PC-3 (cell line): ENCODE results near the gene KCNQ1OT1. TPM values are rescaled to one million over a fixed set of nuclear protein-coding genes. Genes with fewer than 3 reads are reported as not detected.

ENCODE experiments used
- ATAC-seq: fragments of 200-7000 bp; cut with Tn5 transposase; 2 replicates; pipeline ENCODE4 v1.9.1; 2020; ENCODE audit warnings: mild to moderate bottlenecking, moderate library complexity
- BruUV-seq: library from RNA; stranded (reverse); fragments of 400-500 nt; replicated peaks from 2 replicates; lab custom pipeline; 2021; lab: Mats Ljungman, UMichigan
- CTCF ChIA-PET: fragments of 300-600 bp; sonication (Branson Sonifier 250); formaldehyde crosslinking; loops from one replicate; lab custom pipeline; 2022; ENCODE audit warnings: antibody characterized with exemption; lab: Charles Lee
- POLR2A ChIA-PET: fragments of 300-600 bp; sonication (Branson Sonifier 250); formaldehyde crosslinking; loops from one replicate; lab custom pipeline; 2022; ENCODE audit warnings: antibody characterized with exemption; ENCODE audit not compliant: unreplicated experiment; lab: Charles Lee
- DNase-seq: peaks from one replicate; pipeline ENCODE4 v3.0.0-alpha.2; 2015
- H2AFZ ChIP-seq: fragments of 300-600 bp; sonication (generic); 2 replicates; pipeline ENCODE4 v1.6.0; 2016; ENCODE audit warnings: antibody characterized with exemption, low read length
- H3F3A ChIP-seq: fragments of 300-600 bp; sonication (generic); one replicate; pipeline ENCODE4 v1.6.0; 2017; ENCODE audit warnings: antibody characterized with exemption, low read length, control low read depth, mild to moderate bottlenecking; ENCODE audit not compliant: unreplicated experiment
- H3K27ac ChIP-seq: fragments of 300-600 bp; sonication (generic); 2 replicates; pipeline ENCODE4 v1.5.1; 2016; ENCODE audit warnings: mild to moderate bottlenecking, low read length
- H3K27me3 ChIP-seq: fragments of 300-600 bp; sonication (generic); 2 replicates; pipeline ENCODE4 v1.6.1; 2016; ENCODE audit warnings: low read length, mixed read lengths
- H3K36me3 ChIP-seq: fragments of 300-600 bp; sonication (generic); 2 replicates; pipeline ENCODE4 v1.6.1; 2016; ENCODE audit warnings: low read depth, mixed run types, low read length, mixed read lengths
- H3K4me1 ChIP-seq: fragments of 300-600 bp; sonication (generic); 2 replicates; pipeline ENCODE4 v1.5.1; 2016; ENCODE audit warnings: low read length; ENCODE audit not compliant: insufficient read depth
- H3K4me2 ChIP-seq: fragments of 300-600 bp; sonication (generic); 2 replicates; pipeline ENCODE4 v1.6.0; 2016; ENCODE audit warnings: low read length
- H3K4me3 ChIP-seq: fragments of 300-600 bp; sonication (generic); 2 replicates; pipeline ENCODE4 v1.5.1; 2016; ENCODE audit warnings: mild to moderate bottlenecking, low read length, mixed read lengths
- H3K79me2 ChIP-seq: fragments of 300-600 bp; sonication (generic); 2 replicates; pipeline ENCODE4 v1.6.1; 2017; ENCODE audit warnings: low read length, mixed read lengths
- H3K9ac ChIP-seq: fragments of 300-600 bp; sonication (generic); 2 replicates; pipeline ENCODE4 v1.6.0; 2016; ENCODE audit warnings: mild to moderate bottlenecking, low read length
- H3K9me2 ChIP-seq: fragments of 300-600 bp; sonication (generic); replicated peaks from 2 replicates; pipeline ENCODE4 v1.6.1; 2016; ENCODE audit warnings: mixed run types, low read length, mixed read lengths
- H3K9me3 ChIP-seq: fragments of 300-600 bp; sonication (generic); 2 replicates; pipeline ENCODE4 v1.6.1; 2016; ENCODE audit warnings: low read length, mixed read lengths
- H4K20me1 ChIP-seq: fragments of 300-600 bp; sonication (generic); 2 replicates; pipeline ENCODE4 v1.6.1; 2016; ENCODE audit warnings: low read length, mixed read lengths
- CTCF ChIP-seq: fragments of 300-600 bp; sonication (generic); conservative IDR thresholded peaks from 2 replicates; pipeline ENCODE4 v1.5.1; 2017; ENCODE audit warnings: antibody characterized with exemption, low read depth, mild to moderate bottlenecking, low read length
- EZH2 ChIP-seq: fragments of 300-600 bp; sonication (generic); IDR thresholded peaks from one replicate; pipeline ENCODE4 v1.6.1; 2017; ENCODE audit warnings: antibody characterized with exemption, mild to moderate bottlenecking, low read length; ENCODE audit not compliant: unreplicated experiment
- EZH2phosphoT487 ChIP-seq: fragments of 300-600 bp; sonication (generic); IDR thresholded peaks from 2 replicates; pipeline ENCODE4 v1.6.1; 2018; ENCODE audit warnings: mild to moderate bottlenecking, antibody characterized with exemption, low read length, borderline replicate concordance
- intact Hi-C: fragments of 100-400 bp; cut with micrococcal nuclease; formaldehyde crosslinking; loops from 2 replicates; pipeline ENCODE4 v1.9.0; 2023
- total RNA-seq: library from RNA; depleted of rRNA; stranded (reverse); fragments of >200 nt; gene quantifications from 2 replicates; pipeline ENCODE4 v1.2.3, GENCODE V29; 2014

Gene KCNQ1OT1
- total RNA-seq, 1 experiment from 2014 or later, result 1.5 TPM

DNA sequence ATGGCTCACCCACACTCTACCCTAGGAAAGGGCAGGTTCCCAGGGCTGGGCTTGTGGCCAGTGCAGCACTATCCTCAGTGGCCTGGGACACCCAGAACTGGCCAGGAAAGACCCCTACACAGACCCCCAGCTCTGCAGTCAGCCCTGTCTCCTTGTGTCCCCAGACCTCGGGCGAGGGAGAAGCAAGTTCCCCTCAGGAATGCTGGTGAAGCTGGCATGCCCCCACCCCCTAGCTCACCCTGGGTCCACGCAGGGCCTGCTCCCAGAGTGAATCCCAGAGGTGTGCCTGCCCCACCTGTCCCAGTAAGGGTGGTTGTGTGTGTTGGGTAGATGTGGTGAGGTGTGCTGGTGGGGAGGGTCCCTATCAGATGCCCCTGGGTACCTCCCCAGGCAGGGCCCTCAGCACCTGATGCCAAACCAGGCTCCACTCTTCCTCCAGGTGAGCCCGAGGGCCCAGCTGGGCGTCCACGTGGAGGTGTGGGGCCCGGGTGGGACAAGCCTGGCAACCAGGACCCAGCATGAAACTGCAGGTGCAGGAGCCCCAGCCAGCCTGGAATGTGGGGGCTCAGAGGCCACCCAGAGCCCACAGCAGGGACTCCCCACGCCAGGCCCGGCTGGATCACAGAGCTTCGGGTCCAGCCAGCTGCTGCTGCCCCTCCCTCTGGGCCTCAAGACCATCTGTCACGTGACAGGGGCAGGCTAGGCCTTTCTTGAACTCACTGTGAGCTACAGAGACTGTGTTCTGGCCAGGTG is 48.4 kb upstream of the KCNQ1OT1 start:
- Histone ChIP-seq H3K4me2 (no peak overlapping the region), H2AFZ (no peak overlapping the region), H3K9me2 (no peaks in the 10 kb centered on the region), H4K20me1 (no peaks in the 10 kb centered on the region), H3F3A (no peaks in the 10 kb centered on the region), H3K27ac (no peak overlapping the region), H3K4me3 (no peak overlapping the region), H3K9me3 (no peaks in the 10 kb centered on the region), H3K36me3 (no peaks in the 10 kb centered on the region), H3K27me3 (no peaks in the 10 kb centered on the region), H3K4me1 (no peaks in the 10 kb centered on the region), H3K9ac (no peak overlapping the region), H3K79me2 (no peaks in the 10 kb centered on the region)
- intact Hi-C loops, result no loop called here
- no TSS peak for BruUV-seq
- TF ChIP-seq EZH2, result no peak
- no peak for TF ChIP-seq EZH2phosphoT487
- no peak for TF ChIP-seq CTCF
- ChIA-PET POLR2A (no interaction called here), CTCF (no interaction called here)
- no peak for ATAC-seq
- no peak for DNase-seq

DNA sequence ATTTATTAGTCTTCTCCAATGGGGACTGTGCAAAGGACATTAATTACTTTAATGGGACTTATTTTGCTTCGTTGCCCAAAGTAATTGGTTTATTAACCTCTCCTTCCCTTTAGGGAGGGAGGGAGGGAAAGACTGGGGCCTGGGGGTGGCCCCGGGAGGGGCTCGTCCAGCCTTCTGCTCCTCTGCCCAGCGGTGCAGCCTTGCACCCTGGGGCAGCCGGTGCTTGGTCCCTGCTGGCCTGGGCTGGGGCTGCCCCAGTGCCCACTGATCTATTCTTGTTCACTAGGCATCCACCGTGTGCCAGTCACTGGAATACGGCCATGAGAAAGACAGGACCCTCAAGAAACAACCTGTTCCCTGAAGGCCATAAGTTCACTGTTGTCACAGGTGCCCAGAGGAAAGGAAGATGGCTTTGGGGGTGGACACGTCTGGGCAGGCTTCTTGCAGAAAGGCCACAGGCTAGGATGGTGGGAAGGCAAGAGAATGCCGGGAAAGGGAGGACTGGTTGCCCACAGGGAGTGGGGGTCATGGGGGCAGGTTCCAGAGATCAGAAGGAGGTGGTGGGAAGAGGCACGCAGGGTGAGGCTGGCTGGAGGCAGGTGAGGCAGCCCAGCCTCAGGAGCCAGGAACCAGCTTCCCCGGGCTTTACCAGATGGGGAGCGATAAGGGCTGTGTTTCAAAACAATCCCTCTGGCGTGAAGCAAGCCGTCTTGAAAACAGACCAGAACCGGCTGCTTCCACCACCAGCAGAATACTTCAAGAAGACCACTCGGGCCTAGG is 47.6 kb upstream of the KCNQ1OT1 start:
- ChIA-PET POLR2A (no interaction called here), CTCF (no interaction called here)
- Histone ChIP-seq H3K4me3 (no peak overlapping the region), H3K79me2 (no peaks in the 10 kb centered on the region), H3K4me2 (no peak overlapping the region), H2AFZ (no peak overlapping the region), H3K36me3 (no peaks in the 10 kb centered on the region), H3K27me3 (no peaks in the 10 kb centered on the region), H3F3A (no peaks in the 10 kb centered on the region), H3K27ac (no peak overlapping the region), H3K9ac (no peak overlapping the region), H4K20me1 (no peaks in the 10 kb centered on the region), H3K9me2 (no peaks in the 10 kb centered on the region), H3K9me3 (no peaks in the 10 kb centered on the region), H3K4me1 (peaks cover 1% of the 10 kb centered on the region)
- intact Hi-C loops, result no loop called here
- DNase-seq (no peak), ATAC-seq (no peak)
- TF ChIP-seq EZH2 (no peak), EZH2phosphoT487 (no peak), CTCF (no peak)
- BruUV-seq, result no TSS peak
